NCI-H82 treated with DMSO at 0.1 percent for 48 hours (cell line): ENCODE results near the gene CCL24.
"Not testable (repeated sequence)": the region's sequence is repeated elsewhere in the genome, so short reads cannot be mapped to it uniquely, and the experiment has no call there.

Experiments
- DNase-seq: peaks from one replicate; lab custom pipeline; 2025; ENCODE audit not compliant: unreplicated experiment; lab: John Stamatoyannopoulos, UW

Gene CCL24

GRCh38 chr7:75820688-75821087, 7.1 kb upstream of the CCL24 start:
- no peak for DNase-seq

GRCh38 chr7:75819711-75820110, 6.1 kb upstream of the CCL24 start:
- no peak for DNase-seq

GRCh38 chr7:75818472-75818871, 4.9 kb upstream of the CCL24 start:
- no peak for DNase-seq

GRCh38 chr7:75817116-75817515, 3.5 kb upstream of the CCL24 start:
- DNase-seq = no peak

GRCh38 chr7:75815418-75816064, 1.9 kb upstream of the CCL24 start:
- no peak for DNase-seq

GRCh38 chr7:75814407-75814947, 871 bp upstream of the CCL24 start:
- no peak for DNase-seq

- no peak for DNase-seq
These were observed 522 bp downstream of the CCL24 start for GRCh38 chr7:75813084-75813483.

- DNase-seq = no peak
These were observed 1.5 kb downstream of the CCL24 start for GRCh38 chr7:75811894-75812678.

- DNase-seq = no peak
These were observed 4.2 kb downstream of the CCL24 start for GRCh38 chr7:75809396-75809795.

GRCh38 chr7:75808106-75808505, 5.5 kb downstream of the CCL24 start:
- DNase-seq = no peak

GRCh38 chr7:75807452-75807851, 6.2 kb downstream of the CCL24 start:
- DNase-seq = no peak

GRCh38 chr7:75806560-75807307, 6.9 kb downstream of the CCL24 start:
- DNase-seq = no peak

- no peak for DNase-seq
These were observed 8.9 kb downstream of the CCL24 start for GRCh38 chr7:75804705-75805104.

GRCh38 chr7:75804004-75804403, 9.6 kb downstream of the CCL24 start:
- no peak for DNase-seq

- DNase-seq = no peak
These were observed 11.1 kb downstream of the CCL24 start for GRCh38 chr7:75802552-75802821.

GRCh38 chr7:75798770-75799169, 14.8 kb downstream of the CCL24 start:
- no peak for DNase-seq

GRCh38 chr7:75796420-75796819, 17.2 kb downstream of the CCL24 start:
- no peak for DNase-seq

GRCh38 chr7:75795831-75796285, 17.7 kb downstream of the CCL24 start:
- DNase-seq = no peak

GRCh38 chr7:75793676-75794075, 19.9 kb downstream of the CCL24 start:
- DNase-seq = no peak

- not testable (repeated sequence) for DNase-seq
These were observed 21.0 kb downstream of the CCL24 start for GRCh38 chr7:75792567-75792966.

- DNase-seq = no peak
These were observed 24.2 kb downstream of the CCL24 start for GRCh38 chr7:75789361-75789924.
